NT2/D1 (cell line): ENCODE measurements around the gene SLC6A13.

Experiments used
- DNase-seq: peaks from one replicate; pipeline ENCODE4 v3.0.0-alpha.2; 2011; ENCODE audit warnings: low read depth, low spot score
- H3K27me3 ChIP-seq: 2 replicates; pipeline ENCODE4 v1.6.0; 2011; ENCODE audit warnings: mild to moderate bottlenecking; ENCODE audit not compliant: insufficient read length, insufficient read depth
- H3K36me3 ChIP-seq: 2 replicates; pipeline ENCODE4 v1.6.1; 2011; ENCODE audit warnings: mild to moderate bottlenecking, low read length, mixed read lengths; ENCODE audit not compliant: insufficient read depth, insufficient read length
- H3K4me1 ChIP-seq: 2 replicates; pipeline ENCODE4 v1.5.1; 2011; ENCODE audit not compliant: insufficient read depth, insufficient read length
- H3K4me3 ChIP-seq: 2 replicates; pipeline ENCODE4 v1.5.1; 2011; ENCODE audit warnings: low read depth; ENCODE audit not compliant: insufficient read length
- H3K9ac ChIP-seq: 2 replicates; pipeline ENCODE4 v1.6.0; 2011; ENCODE audit warnings: low read depth; ENCODE audit not compliant: insufficient read length
- H3K9me3 ChIP-seq: 2 replicates; pipeline ENCODE4 v1.5.1; 2011; ENCODE audit warnings: mild to moderate bottlenecking, low read length; ENCODE audit not compliant: insufficient read depth
- SUZ12 ChIP-seq: IDR thresholded peaks from 2 replicates; pipeline ENCODE4 v1.6.1; 2011; ENCODE audit not compliant: insufficient read length, insufficient read depth; ENCODE audit errors: extremely low read depth
- YY1 ChIP-seq: IDR thresholded peaks from 2 replicates; pipeline ENCODE4 v1.6.1; 2011; ENCODE audit not compliant: insufficient read length, insufficient read depth
- ZNF274 ChIP-seq: IDR thresholded peaks from 2 replicates; pipeline ENCODE4 v1.6.1; 2011; ENCODE audit warnings: mild to moderate bottlenecking, low read depth, low read length

SLC6A13 gene

DNA sequence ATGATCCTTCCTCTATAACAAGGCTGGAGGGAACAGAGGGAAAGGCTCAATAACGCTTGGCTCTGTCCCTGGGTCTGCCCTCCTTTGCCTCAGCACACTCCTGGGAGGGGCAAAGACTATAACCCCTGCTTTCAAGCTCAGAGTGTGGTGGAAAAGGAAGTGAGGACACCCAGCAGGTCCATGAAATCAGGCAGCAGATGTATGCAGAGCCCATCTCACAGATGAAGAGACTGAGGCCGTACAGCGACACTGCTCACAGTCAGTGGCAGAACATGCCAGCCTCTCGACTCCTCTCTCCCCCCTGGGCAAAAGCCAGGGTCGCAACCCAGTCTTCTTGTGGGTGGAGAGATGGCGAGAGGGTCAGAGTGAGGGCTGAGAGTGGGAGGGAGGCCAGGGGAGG, 88.5 kb downstream of the SLC6A13 start:
- peak overlapping the region; percentile 1 for H3K9ac ChIP-seq
- H3K27me3 ChIP-seq, result no peaks in the 10 kb centered on the region
- H3K9me3 ChIP-seq, result no peaks in the 10 kb centered on the region
- DNase-seq, result no peak
- H3K4me3 ChIP-seq, result no peak overlapping the region
- no peaks in the 10 kb centered on the region for H3K36me3 ChIP-seq
- peaks cover 87% of the 10 kb centered on the region for H3K4me1 ChIP-seq
- TF ChIP-seq YY1 (no peak), ZNF274 (no peak), SUZ12 (no peak)

DNA sequence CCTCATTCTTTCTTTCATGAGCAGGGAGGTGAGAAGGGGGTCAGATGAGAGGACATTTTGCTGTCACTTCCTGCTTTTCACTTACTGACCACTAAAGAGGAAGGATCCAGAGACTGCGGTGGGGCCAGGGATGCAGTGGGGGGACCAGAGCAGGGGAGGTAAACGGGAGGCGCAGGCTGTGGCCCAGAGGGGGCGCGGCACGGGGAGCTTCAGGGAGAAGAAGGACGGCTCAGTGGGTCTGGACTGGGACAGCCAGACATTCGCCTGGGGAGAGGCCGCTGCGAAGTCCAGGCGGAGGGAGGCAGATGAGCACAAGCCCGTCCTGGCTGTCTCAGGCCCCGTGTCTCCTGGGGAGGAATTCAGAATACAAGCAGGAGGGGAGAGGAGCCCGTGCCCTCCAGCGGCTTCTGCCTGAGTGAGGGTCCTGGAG, 89.9 kb downstream of the SLC6A13 start:
- no peak overlapping the region for H3K4me3 ChIP-seq
- peaks cover 84% of the 10 kb centered on the region for H3K4me1 ChIP-seq
- no peaks in the 10 kb centered on the region for H3K36me3 ChIP-seq
- peak overlapping the region; percentile 23 for H3K9ac ChIP-seq
- no peak for TF ChIP-seq SUZ12
- no peak for TF ChIP-seq YY1
- TF ChIP-seq ZNF274, result no peak
- H3K9me3 ChIP-seq, result no peaks in the 10 kb centered on the region
- DNase-seq, result no peak
- H3K27me3 ChIP-seq, result no peaks in the 10 kb centered on the region

DNA sequence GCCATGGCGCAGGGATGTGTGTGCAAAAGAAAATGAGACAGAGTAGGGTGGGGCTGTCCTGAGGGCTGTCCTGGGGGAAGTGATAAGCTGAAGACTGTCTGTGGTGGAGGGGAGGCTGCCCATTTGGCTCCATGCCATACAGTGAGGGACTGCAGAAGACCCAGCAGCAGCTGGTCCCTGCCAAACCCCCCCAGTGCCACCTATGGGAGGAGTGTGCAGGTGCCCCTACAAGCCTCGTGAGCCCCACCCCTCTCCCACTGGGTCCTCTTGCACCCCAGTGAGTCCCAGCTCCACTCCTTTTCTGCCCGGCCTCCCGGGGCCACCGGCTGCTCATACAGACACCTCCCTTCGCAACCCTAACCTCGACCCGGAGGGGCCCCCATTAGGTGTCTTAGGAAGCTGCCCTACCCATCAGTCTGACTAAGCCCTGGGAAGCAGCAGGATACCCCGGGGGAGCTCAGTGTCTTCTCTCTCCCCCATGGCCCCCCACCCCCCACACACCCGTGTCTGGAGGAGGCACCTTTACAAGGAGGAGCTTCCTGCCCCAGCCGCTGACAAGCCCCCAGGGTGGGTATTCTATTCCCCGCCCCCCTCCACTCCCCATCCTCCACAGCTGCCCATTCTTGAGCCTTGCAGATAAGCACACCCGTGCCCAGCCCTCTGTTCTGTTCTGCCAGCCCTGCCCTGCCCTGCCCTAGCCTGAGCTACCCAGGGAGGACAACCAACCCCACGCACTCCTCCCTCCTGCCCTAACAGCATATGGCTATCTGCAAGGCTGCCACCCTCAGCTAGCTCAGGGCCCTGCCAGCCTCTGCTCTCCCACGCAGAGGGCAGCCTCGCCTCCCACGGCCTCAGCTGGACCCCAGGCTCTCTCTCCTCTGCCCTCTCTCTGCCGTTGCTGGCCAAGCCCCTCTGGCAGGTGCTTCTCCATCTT, 90.6 kb downstream of the SLC6A13 start:
- DNase-seq, result no peak
- H3K36me3 ChIP-seq, result no peaks in the 10 kb centered on the region
- no peaks in the 10 kb centered on the region for H3K9me3 ChIP-seq
- no peak for TF ChIP-seq YY1
- TF ChIP-seq SUZ12, result no peak
- TF ChIP-seq ZNF274, result no peak
- H3K9ac ChIP-seq, result no peak overlapping the region
- H3K4me3 ChIP-seq, result no peak overlapping the region
- H3K27me3 ChIP-seq, result no peaks in the 10 kb centered on the region
- peaks cover 82% of the 10 kb centered on the region for H3K4me1 ChIP-seq

DNA sequence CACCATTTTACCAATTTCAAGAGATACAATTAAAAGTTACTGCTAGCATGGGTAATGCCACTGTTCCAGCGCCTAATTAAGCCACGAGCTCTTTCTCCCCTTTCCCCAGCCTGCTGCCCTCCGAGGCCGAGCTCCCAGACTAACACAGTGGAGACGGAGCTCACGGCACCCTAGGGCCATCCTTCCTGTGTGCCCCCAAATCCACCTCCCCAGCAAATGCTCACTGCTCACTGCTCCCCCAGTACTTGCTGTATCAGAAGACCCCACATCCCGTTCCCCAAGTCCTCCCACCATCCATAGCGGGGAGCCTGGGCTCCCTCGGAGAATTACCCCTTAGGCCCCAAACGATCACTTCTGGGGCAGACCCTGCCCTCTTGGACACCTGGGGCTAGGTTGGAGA, 91.4 kb downstream of the SLC6A13 start:
- Histone ChIP-seq H3K36me3 (no peaks in the 10 kb centered on the region), H3K4me3 (no peak overlapping the region), H3K9me3 (no peaks in the 10 kb centered on the region), H3K9ac (no peak overlapping the region), H3K4me1 (peaks cover 79% of the 10 kb centered on the region), H3K27me3 (no peaks in the 10 kb centered on the region)
- DNase-seq, result no peak
- no peak for TF ChIP-seq SUZ12
- no peak for TF ChIP-seq YY1
- TF ChIP-seq ZNF274, result no peak
